NCI-H187 (cell line): Measurements from ENCODE around the gene EML3.
"Not testable (repeated sequence)": the region's sequence is repeated elsewhere in the genome, so short reads cannot be mapped to it uniquely, and the experiment has no call there.

Source experiments
- DNase-seq, 2 experiments: peaks; one replicate each; lab custom pipeline; 2025; lab: John Stamatoyannopoulos, UW

Gene EML3

GRCh38 chr11:62570903-62571302 is 41.7 kb downstream of the EML3 start:
- DNase-seq: not testable (repeated sequence)

GRCh38 chr11:62569611-62570010 is 43.0 kb downstream of the EML3 start:
- no peak for DNase-seq

- DNase-seq: no peak
Observed at GRCh38 chr11:62567018-62567633, 45.4 kb downstream of the EML3 start.

GRCh38 chr11:62566247-62566646 is 46.3 kb downstream of the EML3 start:
- DNase-seq: no peak

GRCh38 chr11:62565100-62565802 is 47.3 kb downstream of the EML3 start:
- DNase-seq: no peak

- not testable (repeated sequence) for DNase-seq
Observed at GRCh38 chr11:62561677-62562230, 50.8 kb downstream of the EML3 start.

GRCh38 chr11:62560566-62561103 is 51.9 kb downstream of the EML3 start:
- no peak for DNase-seq

GRCh38 chr11:62559626-62560025 is 52.9 kb downstream of the EML3 start:
- DNase-seq: not testable (repeated sequence)

GRCh38 chr11:62559204-62559603 is 53.4 kb downstream of the EML3 start:
- no peak for DNase-seq

GRCh38 chr11:62558669-62559068 is 53.9 kb downstream of the EML3 start:
- DNase-seq: no peak

GRCh38 chr11:62556875-62557631 is 55.5 kb downstream of the EML3 start:
- no peak for DNase-seq

GRCh38 chr11:62556108-62556874 is 56.3 kb downstream of the EML3 start:
- DNase-seq: no peak

- DNase-seq: no peak
Observed at GRCh38 chr11:62555464-62556107, 57.0 kb downstream of the EML3 start.

- DNase-seq: no peak
Observed at GRCh38 chr11:62554387-62555167, 58.0 kb downstream of the EML3 start.

- DNase-seq: no peak
Observed at GRCh38 chr11:62553839-62554361, 58.7 kb downstream of the EML3 start.

GRCh38 chr11:62553080-62553838 is 59.3 kb downstream of the EML3 start:
- no peak for DNase-seq

- DNase-seq: no peak
Observed at GRCh38 chr11:62552485-62553079, 60.0 kb downstream of the EML3 start.
